ENCODE results near the gene TOX4.

DNA sequence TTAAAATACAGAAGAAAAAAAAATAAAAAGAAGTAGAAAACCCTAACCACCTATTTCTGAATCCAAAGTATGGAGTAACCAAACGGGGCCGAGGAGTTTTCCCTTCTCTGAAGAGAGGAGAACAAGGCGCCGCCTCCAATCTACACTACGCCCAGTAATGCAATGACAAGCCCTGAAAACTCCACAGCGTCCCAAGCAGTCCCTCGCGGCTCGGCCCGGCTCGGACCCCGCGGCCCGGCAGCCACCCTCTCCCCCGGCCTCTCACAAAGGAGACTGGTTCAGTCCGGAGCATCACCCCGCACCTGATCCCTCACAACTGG lies 21.4 kb upstream of the TOX4 start:
- TF ChIP-seq CTCF (IDR thresholded peaks at IDR 0.05) (no peak), POLR2A (IDR thresholded peaks at IDR 0.05) (no peak)
